HCT116 (cell line): ENCODE measurements around the gene ZCCHC2. TPM values are rescaled to one million over a fixed set of nuclear protein-coding genes. Genes with fewer than 3 reads are reported as not detected.

Experiments used
- ATAC-seq: fragments of 200-7000 bp; cut with Tn5 transposase; 2 replicates; pipeline ENCODE4 v1.9.1; 2020; ENCODE audit warnings: mild to moderate bottlenecking, moderate library complexity
- BruUV-seq: library from RNA; stranded (reverse); fragments of 400-500 nt; replicated peaks from 2 replicates; lab custom pipeline; 2021; lab: Mats Ljungman, UMichigan
- CTCF ChIA-PET: fragments of 300-600 bp; sonication (Branson Sonifier 250); formaldehyde crosslinking; loops from one replicate; lab custom pipeline; 2021; ENCODE audit warnings: antibody characterized with exemption; lab: Charles Lee
- POLR2A ChIA-PET: fragments of 300-600, 350-600 bp; sonication (Branson Sonifier 250); formaldehyde crosslinking; loops from one replicate; lab custom pipeline; 2021; ENCODE audit warnings: antibody characterized with exemption; lab: Charles Lee
- RAD21 ChIA-PET, 2 experiments: fragments of 300-600 bp; sonication (Branson Sonifier 250); formaldehyde crosslinking; loops; one replicate each; lab custom pipeline; 2023; ENCODE audit warnings: low total read pairs in 2 of 2; ENCODE audit not compliant: uncharacterized antibody in 2 of 2, unreplicated experiment in 2 of 2, low non-redundant PET in 1 of 2; lab: Charles Lee
- DNase-seq: peaks from one replicate; pipeline ENCODE4 v3.0.0-alpha.2; 2010; ENCODE audit warnings: low read depth, low spot score
- H2AFZ ChIP-seq: fragments of 200-600 bp; shearing (Covaris generic), sonication (generic); 2 replicates; pipeline ENCODE4 v1.6.1; 2017; ENCODE audit warnings: low read depth, mixed run types, mixed read lengths, antibody characterized with exemption, low read length; ENCODE audit not compliant: poor library complexity, severe bottlenecking
- H3K27ac ChIP-seq: 2 replicates; pipeline ENCODE4 v1.5.1; 2012; ENCODE audit warnings: low read depth, low read length
- H3K27me3 ChIP-seq: fragments of 200-600 bp; sonication (generic); 2 replicates; pipeline ENCODE4 v1.6.1; 2016; ENCODE audit warnings: mixed run types, low read length, mixed read lengths; ENCODE audit not compliant: insufficient read depth
- H3K36me3 ChIP-seq, 2 experiments: fragments of 200-500 bp in 1 of 2; fragments of 200-600 bp in 1 of 2; sonication (Bioruptor generic) in 1 of 2; sonication (generic) in 1 of 2; 2 replicates each; pipeline versions ENCODE4 v1.5.1 to v1.6.1; 2014 to 2016; ENCODE audit warnings: low read length in 2 of 2, inconsistent platforms in 1 of 2, mixed read lengths in 1 of 2, mixed run types in 1 of 2; ENCODE audit not compliant: insufficient read depth in 2 of 2, control insufficient read depth in 1 of 2
- H3K4me1 ChIP-seq, 2 experiments: fragments of 200-600 bp in 1 of 2; sonication (generic) in 1 of 2; 2 replicates each; pipeline versions ENCODE4 v1.5.1 to v1.6.1; 2012 to 2017; ENCODE audit warnings: low read length in 2 of 2, inconsistent platforms in 1 of 2, mild to moderate bottlenecking in 1 of 2, mixed read lengths in 1 of 2, mixed run types in 1 of 2, moderate library complexity in 1 of 2; ENCODE audit not compliant: insufficient read depth in 2 of 2, control insufficient read depth in 1 of 2
- H3K4me2 ChIP-seq: fragments of 200-600 bp; sonication (generic); 2 replicates; pipeline ENCODE4 v1.6.1; 2017; ENCODE audit warnings: mixed run types, low read length, mixed read lengths
- H3K4me3 ChIP-seq, 2 experiments: fragments of 200-600 bp in 1 of 2; sonication (generic) in 1 of 2; replicated peaks in 1 of 2; 2 replicates each; pipeline ENCODE4 v1.5.1; 2011 to 2016; ENCODE audit warnings: low read length in 2 of 2, control low read depth in 1 of 2, low read depth in 1 of 2, mild to moderate bottlenecking in 1 of 2, mixed read lengths in 1 of 2, mixed run types in 1 of 2
- H3K79me2 ChIP-seq: fragments of 200-600 bp; sonication (generic); 2 replicates; pipeline ENCODE4 v1.6.1; 2017; ENCODE audit warnings: mild to moderate bottlenecking, mixed run types, low read length, moderate library complexity, mixed read lengths; ENCODE audit not compliant: insufficient read depth
- H3K9ac ChIP-seq: fragments of 200-600 bp; sonication (generic); 2 replicates; pipeline ENCODE4 v1.6.1; 2016; ENCODE audit warnings: low read length, mixed read lengths
- H3K9me2 ChIP-seq: fragments of 200-600 bp; sonication (generic), shearing (Covaris generic); 2 replicates; pipeline ENCODE4 v1.6.1; 2017; ENCODE audit warnings: mixed run types, mild to moderate bottlenecking, moderate library complexity; ENCODE audit not compliant: insufficient read depth
- H3K9me3 ChIP-seq, 2 experiments: fragments of 200-500 bp in 1 of 2; fragments of 200-600 bp in 1 of 2; sonication (Bioruptor generic) in 1 of 2; sonication (generic) in 1 of 2; 2 replicates each; pipeline ENCODE4 v1.6.1; 2014 to 2017; ENCODE audit warnings: low read length in 2 of 2, mixed read lengths in 2 of 2, inconsistent platforms in 1 of 2, low read depth in 1 of 2, mild to moderate bottlenecking in 1 of 2, mixed run types in 1 of 2, moderate library complexity in 1 of 2; ENCODE audit not compliant: control insufficient read depth in 1 of 2, insufficient read depth in 1 of 2
- H4K20me1 ChIP-seq: fragments of 200-600 bp; sonication (generic), shearing (Covaris generic); 2 replicates; pipeline ENCODE4 v1.6.1; 2017; ENCODE audit warnings: mixed run types, mild to moderate bottlenecking, moderate library complexity; ENCODE audit not compliant: insufficient read depth
- CEBPB ChIP-seq: IDR thresholded peaks from 2 replicates; pipeline ENCODE4 v1.6.1; 2012; ENCODE audit warnings: low read depth
- ELF1 ChIP-seq: IDR thresholded peaks from 2 replicates; pipeline ENCODE4 v1.6.1; 2012; ENCODE audit warnings: low read depth, borderline replicate concordance
- JUND ChIP-seq: IDR thresholded peaks from 2 replicates; pipeline ENCODE4 v1.6.1; 2012
- POLR2AphosphoS5 ChIP-seq: IDR thresholded peaks from 2 replicates; pipeline ENCODE4 v1.6.1; 2011; ENCODE audit warnings: mild to moderate bottlenecking, low read depth, low read length, moderate library complexity
- RAD21 ChIP-seq: IDR thresholded peaks from 2 replicates; pipeline ENCODE4 v1.6.1; 2012; ENCODE audit warnings: low read depth, mild to moderate bottlenecking
- SP1 ChIP-seq: IDR thresholded peaks from 2 replicates; pipeline ENCODE4 v1.6.1; 2012; ENCODE audit warnings: low read depth
- TCF7L2 ChIP-seq: IDR thresholded peaks from 2 replicates; pipeline ENCODE4 v1.7.0; 2011; ENCODE audit warnings: borderline replicate concordance, inconsistent platforms; ENCODE audit not compliant: insufficient read depth, insufficient read length; ENCODE audit errors: extremely low read depth
- ZBTB33 ChIP-seq: IDR thresholded peaks from 2 replicates; pipeline ENCODE4 v1.6.1; 2011; ENCODE audit warnings: mild to moderate bottlenecking, low read length, moderate library complexity; ENCODE audit not compliant: insufficient replicate concordance; ENCODE audit errors: extremely low read depth
- ZFX ChIP-seq: fragments of 450-650 bp; IDR thresholded peaks from 2 replicates; pipeline ENCODE4 v1.6.1; 2017
- ZNF274 ChIP-seq: fragments of 200-500 bp; sonication (Bioruptor generic); IDR thresholded peaks from 2 replicates; pipeline ENCODE4 v1.6.1; 2014; ENCODE audit warnings: mild to moderate bottlenecking, low read depth, low read length, inconsistent platforms
- intact Hi-C: fragments of 100-400 bp; cut with micrococcal nuclease; formaldehyde crosslinking; loops from 2 replicates; pipeline ENCODE4 v1.10.0; 2022
- total RNA-seq: library from RNA; stranded (reverse); gene quantifications from one replicate; pipeline ENCODE4 v1.2.1, GENCODE V29; 2021; ENCODE audit not compliant: unreplicated experiment

Gene ZCCHC2
- total RNA-seq, 1 experiment from 2014 or later = 17.7 TPM

DNA sequence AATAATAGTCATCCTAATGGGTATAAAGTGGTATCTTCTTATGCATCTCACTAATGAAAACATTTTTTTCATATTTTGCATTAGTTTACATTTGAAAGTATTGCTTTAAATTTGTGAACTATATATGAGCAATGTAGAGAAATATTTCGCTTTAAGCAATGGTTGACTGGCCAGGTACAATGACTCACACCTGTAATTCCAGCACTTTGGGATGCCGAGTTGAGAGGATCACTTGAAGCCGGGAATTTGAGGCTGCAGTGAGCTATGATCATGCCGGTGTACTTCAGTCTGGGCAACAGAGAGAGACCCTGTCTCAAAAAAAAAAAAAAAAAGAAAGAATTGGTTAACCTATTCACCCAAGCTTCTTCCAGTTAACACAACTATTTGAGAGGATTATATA is 15.1 kb downstream of the ZCCHC2 start:
- TF ChIP-seq JUND = no peak
- TF ChIP-seq ZFX = no peak
- no peak for TF ChIP-seq RAD21
- no peak for TF ChIP-seq POLR2AphosphoS5
- no peak for TF ChIP-seq ELF1
- TF ChIP-seq SP1 = no peak
- no peak for TF ChIP-seq ZBTB33
- no peak for TF ChIP-seq TCF7L2
- RAD21 ChIA-PET = no interaction called here
- H3K27me3 ChIP-seq = no peaks in the 10 kb centered on the region
- CTCF ChIA-PET = no interaction called here
- H3K4me1 ChIP-seq = peaks cover 0 to 13% of the 10 kb centered on the region in 2 experiments; a peak in 2 of 4 replicates
- H3K36me3 ChIP-seq = peaks cover 4 to 5% of the 10 kb centered on the region in 2 experiments; a peak in 2 of 4 replicates
- no peak overlapping the region for H3K4me3 ChIP-seq
- no peaks in the 10 kb centered on the region for H4K20me1 ChIP-seq
- H3K9ac ChIP-seq = no peak overlapping the region
- H2AFZ ChIP-seq = no peak overlapping the region
- DNase-seq (no peak), ATAC-seq (no peak)
- peaks cover 48% of the 10 kb centered on the region for H3K79me2 ChIP-seq
- H3K27ac ChIP-seq = no peak overlapping the region
- intact Hi-C loops = no loop called here
- POLR2A ChIA-PET = interaction anchor here (0.6 kb wide), 1 partner anchor 31 kb away, joined by 3 read pairs; no protein-coding TSS in a partner anchor
- H3K9me2 ChIP-seq = no peaks in the 10 kb centered on the region
- no peak overlapping the region for H3K4me2 ChIP-seq
- BruUV-seq = no TSS peak
- H3K9me3 ChIP-seq = no peaks in the 10 kb centered on the region

- H2AFZ ChIP-seq = no peak overlapping the region
- TF ChIP-seq ZNF274 (no peak), CEBPB (no peak), TCF7L2 (no peak), ELF1 (no peak)
- no peak overlapping the region for H3K9ac ChIP-seq
- no peaks in the 10 kb centered on the region for H3K9me2 ChIP-seq
- H4K20me1 ChIP-seq = no peaks in the 10 kb centered on the region
- ATAC-seq (no peak), DNase-seq (no peak)
- H3K27me3 ChIP-seq = no peaks in the 10 kb centered on the region
- H3K36me3 ChIP-seq = peaks cover 4 to 6% of the 10 kb centered on the region in 2 experiments; a peak in 2 of 4 replicates
- H3K79me2 ChIP-seq = peaks cover 45% of the 10 kb centered on the region
- H3K27ac ChIP-seq = no peak overlapping the region
- POLR2A ChIA-PET = no interaction called here
- intact Hi-C loops = no loop called here
- H3K4me3 ChIP-seq = no peak overlapping the region
- CTCF ChIA-PET = no interaction called here
- H3K4me1 ChIP-seq = peaks cover 0 to 13% of the 10 kb centered on the region in 2 experiments; a peak in 2 of 4 replicates
- RAD21 ChIA-PET = no interaction called here
- no TSS peak for BruUV-seq
- no peaks in the 10 kb centered on the region for H3K9me3 ChIP-seq
- H3K4me2 ChIP-seq = no peak overlapping the region
Measured at GRCh38 chr18:62538881-62539280, 16.1 kb downstream of the ZCCHC2 start.
